K562 treated with DMSO at 1 percent for 24 hours (cell line): ENCODE measurements around the gene ZNF668. TPM values are rescaled to one million over a fixed set of nuclear protein-coding genes. Genes with fewer than 3 reads are reported as not detected.

ENCODE experiments used
- total RNA-seq: library from RNA; unstranded; fragments of 300-600 nt; gene quantifications from 2 replicates; pipeline ENCODE4 v1.2.3, GENCODE V29; 2022; ENCODE audit warnings: low read depth; ENCODE audit not compliant: insufficient read depth

The ZNF668 gene
- total RNA-seq: 20.7 and 21.1 TPM in 2 replicates

DNA sequence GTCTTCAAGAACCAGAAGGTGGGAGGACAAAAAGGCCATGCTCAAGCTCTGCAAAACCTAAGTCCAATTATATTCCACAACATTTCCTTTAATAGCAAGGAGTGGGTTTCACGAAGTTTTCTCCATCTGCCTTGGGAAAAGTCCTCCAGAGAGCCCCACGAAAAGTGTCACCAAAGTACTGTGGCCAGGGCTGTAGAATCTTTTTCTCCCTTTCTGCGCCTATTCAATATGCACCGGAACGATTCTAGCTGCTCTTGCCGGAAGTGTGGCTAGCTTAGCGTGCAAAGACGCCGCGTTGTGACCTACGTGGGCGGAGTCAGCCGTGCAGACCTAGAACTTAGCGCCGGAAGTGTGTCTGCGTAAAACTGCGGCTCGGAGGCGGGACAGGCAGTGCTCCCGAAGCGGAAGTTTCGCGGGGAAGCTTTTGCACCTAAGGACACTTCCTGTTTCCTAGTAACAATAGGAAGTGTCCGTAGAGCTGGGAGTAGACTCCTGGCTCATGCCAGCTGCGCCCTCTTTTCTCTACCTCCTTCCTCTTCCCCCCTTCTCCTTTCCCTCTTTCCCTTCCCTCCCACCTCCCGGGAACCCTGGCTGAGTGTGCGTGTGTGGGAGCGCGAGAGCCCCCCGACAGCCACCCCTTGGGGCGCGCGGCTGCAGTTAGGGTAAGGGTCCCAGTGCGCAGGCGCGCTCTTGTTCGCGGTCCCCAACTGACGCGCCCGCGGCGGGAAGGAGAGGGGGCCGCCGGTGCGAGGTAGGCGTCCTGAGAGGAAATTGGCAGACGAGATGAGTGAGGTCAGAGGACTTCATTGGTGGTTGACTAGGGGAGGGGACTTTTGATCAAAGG lies at the start of gene ZNF668, which contains the start of gene ZNF646:
Gene ZNF668, minus strand, starts transcription at position 271 of the 844 bp plus-strand sequence. CDS start 9,781 bp downstream, outside the sequence.
Gene ZNF646, plus strand, starts transcription at position 453 of the 844 bp plus-strand sequence. CDS start 1,903 bp downstream, outside the sequence.

DNA sequence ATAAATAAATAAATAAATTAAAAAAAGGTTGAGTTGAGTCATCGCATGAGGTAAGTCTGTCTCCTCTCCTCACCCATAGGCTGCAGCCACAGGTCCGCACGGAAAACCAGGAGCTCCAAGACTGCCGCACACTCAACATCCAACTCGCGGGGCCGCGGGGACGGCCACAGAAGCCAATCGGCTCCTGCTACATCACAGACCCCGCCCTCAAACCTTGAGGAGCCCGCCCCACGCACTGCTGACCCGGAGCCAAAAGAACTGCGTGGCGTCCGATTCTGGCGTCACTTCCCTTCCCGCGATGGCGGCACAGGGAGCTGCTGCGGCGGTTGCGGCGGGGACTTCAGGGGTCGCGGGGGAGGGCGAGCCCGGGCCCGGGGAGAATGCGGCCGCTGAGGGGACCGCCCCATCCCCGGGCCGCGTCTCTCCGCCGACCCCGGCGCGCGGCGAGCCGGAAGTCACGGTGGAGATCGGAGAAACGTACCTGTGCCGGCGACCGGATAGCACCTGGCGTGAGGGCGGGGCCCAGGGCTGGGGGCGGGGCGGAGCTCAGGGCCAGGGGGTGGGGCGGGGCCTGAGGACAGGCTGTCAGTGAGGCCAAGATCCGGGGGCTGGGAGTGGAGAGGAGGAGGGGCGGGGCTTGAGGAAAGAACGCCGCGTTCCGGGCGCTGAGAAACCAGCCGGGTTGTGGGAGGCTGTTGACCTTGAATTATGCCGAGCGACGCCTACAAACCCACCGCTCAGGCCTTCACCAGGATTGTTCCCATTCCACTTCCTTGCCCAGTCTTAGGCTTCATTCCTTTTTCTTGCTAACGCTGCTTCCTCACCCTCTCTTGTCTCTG lies 43.6 kb upstream of the ZNF668 start, which contains the start of gene KAT8:
Gene KAT8, plus strand, starts transcription at position 281 of the 839 bp plus-strand sequence. Its CDS starts 18 bp downstream, at position 299.

DNA sequence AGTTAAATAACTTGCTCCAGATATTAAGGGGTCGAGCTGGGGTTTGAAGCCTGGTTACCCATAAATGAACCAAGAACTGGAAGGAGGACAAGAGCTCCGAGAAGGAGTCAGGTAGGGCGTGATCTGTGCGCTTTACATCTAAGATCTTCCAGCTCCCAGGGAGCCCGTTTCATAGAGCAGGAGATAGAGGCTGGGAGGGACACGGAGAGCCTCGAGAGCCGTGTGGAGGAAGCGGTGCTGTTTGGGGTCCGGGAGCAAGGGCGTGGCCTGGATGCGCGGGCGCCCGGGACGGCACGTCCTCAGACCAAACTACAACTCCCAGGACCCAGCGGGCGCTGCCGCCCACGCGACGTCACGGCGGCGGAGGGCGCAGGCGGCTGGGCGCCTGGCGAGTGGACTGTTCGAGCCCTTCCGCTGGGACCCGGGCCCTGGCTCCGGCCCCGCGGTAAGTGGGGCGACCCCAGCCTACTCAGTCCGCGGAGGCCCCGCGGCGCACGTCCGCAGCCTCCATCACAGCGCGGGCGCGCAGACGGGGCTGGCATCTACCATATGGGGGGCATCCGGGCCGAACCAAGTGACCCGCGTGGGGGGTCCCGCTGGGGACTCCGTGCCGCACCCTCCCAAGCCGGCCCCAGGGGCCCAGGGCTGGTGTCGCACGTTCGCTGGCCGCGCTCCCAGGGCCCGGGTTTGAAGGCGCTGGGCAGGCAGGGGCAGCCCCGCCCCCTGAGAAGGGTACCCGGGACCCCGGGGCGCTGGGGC lies 34.2 kb upstream of the ZNF668 start, which contains the start of gene BCKDK:
Gene BCKDK, plus strand, starts transcription at position 352 of the 759 bp plus-strand sequence. CDS start 838 bp downstream, outside the sequence.

DNA sequence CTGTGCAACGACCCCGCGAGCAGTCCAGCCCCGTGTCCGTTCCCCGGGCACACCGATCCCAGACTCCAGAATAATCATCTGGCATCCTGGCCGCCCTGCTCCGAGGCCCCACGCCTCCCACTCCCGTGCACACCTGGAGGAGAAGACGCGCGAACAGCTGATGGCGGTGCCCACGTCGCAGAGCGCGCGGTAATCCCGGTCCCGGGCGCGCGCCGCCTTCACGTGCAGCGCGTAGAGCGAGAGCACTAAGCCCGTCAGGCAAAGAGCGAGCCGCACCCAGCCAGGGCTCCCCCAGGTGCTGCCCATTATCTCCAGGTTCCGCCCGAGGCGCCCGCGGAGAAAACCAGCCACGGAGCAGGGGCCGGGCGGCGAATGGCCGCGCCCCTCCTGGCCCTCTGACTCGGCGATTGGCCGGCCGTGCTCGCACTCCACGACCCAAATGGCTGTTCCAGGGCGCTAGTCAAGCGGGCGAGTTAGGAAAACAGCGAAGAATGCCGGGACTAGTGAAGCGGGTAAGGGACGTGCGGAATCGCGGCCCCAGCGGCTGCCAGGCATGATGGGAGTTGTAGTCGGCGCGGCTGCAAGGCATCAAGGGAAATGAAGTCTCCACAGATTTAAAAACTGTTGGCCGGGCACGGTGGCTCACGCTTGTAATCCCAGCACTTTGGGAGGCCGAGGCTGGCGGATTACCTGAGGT lies 20.5 kb upstream of the ZNF668 start, which contains the start of gene VKORC1:
Gene VKORC1, minus strand, starts transcription at position 374 of the 697 bp plus-strand sequence. Its CDS starts 68 bp downstream, at position 306.

DNA sequence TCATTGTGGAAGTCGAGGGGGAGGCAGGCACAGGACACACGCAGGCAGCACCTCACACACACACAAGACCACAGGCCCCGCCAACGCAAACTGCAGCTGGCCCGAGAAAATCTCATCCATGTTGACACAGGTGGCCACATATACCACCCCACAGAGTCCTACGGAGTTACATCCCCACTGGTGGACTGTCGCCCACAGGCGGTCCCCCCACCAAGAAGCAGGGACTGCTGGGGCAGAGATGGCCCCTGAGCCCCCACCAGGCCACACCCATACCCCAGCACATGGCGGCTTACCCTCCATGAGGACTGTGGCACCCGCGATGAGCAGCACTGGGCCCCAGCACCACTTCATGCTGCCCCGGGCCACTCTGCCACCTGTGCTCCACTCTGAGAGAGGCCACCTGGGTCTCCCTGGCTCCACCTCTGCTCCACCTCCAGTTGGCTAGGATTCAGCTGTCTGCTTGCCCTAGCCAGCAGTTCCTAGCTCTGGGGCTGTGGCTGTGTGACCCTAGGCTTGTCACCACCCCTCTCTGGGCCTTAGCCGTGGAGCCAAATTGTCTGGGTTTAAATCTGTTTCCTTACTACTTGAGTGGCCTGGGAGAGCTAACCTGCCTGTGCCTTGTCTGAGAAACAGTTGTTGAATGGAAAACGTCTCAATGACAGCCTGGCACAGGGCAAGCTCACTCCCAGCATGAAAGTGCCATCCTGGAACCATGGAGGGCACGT lies 14.6 kb upstream of the ZNF668 start, which contains the start of gene PRSS53:
Gene PRSS53, minus strand, starts transcription at position 485 of the 725 bp plus-strand sequence. Its CDS starts 134 bp downstream, at position 351.

DNA sequence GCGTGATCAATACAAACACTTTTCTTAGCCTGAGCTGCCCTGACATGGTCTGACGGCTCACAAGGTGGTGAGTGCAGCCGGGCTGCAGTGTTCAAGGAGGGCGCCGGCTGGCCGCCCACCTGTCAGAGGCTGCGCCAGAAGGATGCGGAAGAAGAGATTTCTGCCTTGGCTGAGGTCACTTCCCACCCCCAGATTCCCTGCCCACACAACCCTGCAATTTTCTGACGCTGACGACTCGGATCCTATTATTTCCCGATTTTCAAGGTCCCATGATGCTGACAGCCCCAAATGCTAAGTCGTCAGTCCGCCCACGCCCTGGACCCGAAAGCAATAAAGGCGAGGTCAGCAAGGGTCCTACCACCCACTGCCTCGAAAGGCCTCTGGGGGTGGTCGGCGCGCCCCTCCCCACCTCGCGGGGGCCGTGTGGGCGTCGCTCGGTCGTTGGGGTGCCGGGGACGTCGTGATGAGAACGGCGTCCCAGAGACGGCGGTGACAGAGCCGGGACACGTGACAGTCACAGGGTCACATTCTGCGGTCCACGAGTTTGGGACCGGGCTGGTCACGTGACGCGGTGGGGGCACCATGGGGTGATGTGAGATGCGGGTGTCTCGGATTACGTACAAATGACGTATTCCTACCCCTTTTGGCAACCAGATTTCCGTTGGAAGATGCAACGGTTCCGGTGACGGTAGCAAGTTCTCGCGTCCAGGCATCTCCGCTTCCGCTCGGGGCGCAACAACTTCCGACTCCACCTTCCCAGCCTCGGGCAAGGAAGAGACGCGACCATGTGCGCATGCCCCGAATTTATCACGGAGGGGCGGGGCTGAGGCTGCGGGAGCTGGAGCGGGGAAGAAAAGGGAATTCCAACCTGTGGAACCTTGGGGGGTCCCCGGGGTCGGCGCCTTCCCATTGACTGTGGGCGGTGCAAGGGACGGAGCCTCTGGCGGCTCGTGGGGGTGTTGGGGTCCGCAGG lies 41.0 kb downstream of the ZNF668 start, which contains the start of gene STX4:
Gene STX4, plus strand, starts transcription at position 823 of the 973 bp plus-strand sequence. CDS start 248 bp downstream, outside the sequence.

Other genes starting within 250 kb of the ZNF668 start
- 39.7 and 39.8 TPM in 2 replicates for gene BCL7C, start 180.2 kb downstream of the ZNF668 start, total RNA-seq
- 3.7 and 4.2 TPM in 2 replicates for gene CTF1, start 177.6 kb downstream of the ZNF668 start, total RNA-seq
- gene FBXL19, start 150.7 kb downstream of the ZNF668 start, total RNA-seq: 30.5 TPM in 2 replicates
- 86.5 and 97.3 TPM in 2 replicates for gene ORAI3, start 125.2 kb downstream of the ZNF668 start, total RNA-seq
- 21.2 and 22.6 TPM in 2 replicates for gene SETD1A, start 116.5 kb downstream of the ZNF668 start, total RNA-seq
- 41.6 and 42.7 TPM in 2 replicates for gene HSD3B7, start 89.0 kb downstream of the ZNF668 start, total RNA-seq
- gene STX1B, start 63.6 kb downstream of the ZNF668 start, total RNA-seq: 0.65 and 0.82 TPM in 2 replicates
- gene STX4, start 40.7 kb downstream of the ZNF668 start, total RNA-seq: 48.7 and 57.8 TPM in 2 replicates
- gene ZNF646, start 182 bp upstream of the ZNF668 start, total RNA-seq: 20.6 and 23.7 TPM in 2 replicates
- gene PRSS53, start 14.7 kb upstream of the ZNF668 start, total RNA-seq: 3.0 and 3.1 TPM in 2 replicates
- gene VKORC1, start 20.6 kb upstream of the ZNF668 start, total RNA-seq: 203 and 206 TPM in 2 replicates
- gene BCKDK, start 34.1 kb upstream of the ZNF668 start, total RNA-seq: 57.1 and 65.5 TPM in 2 replicates
- 76.8 and 93.8 TPM in 2 replicates for gene KAT8, start 43.4 kb upstream of the ZNF668 start, total RNA-seq
- gene PRSS8, start 61.5 kb upstream of the ZNF668 start, total RNA-seq: 56.3 and 61.3 TPM in 2 replicates
- gene PRSS36, start 75.8 kb upstream of the ZNF668 start, total RNA-seq: 0.45 TPM in 1 of 2 replicates, not detected in the other
- gene FUS, start 105.9 kb upstream of the ZNF668 start, total RNA-seq: 211 and 283 TPM in 2 replicates
- 91.6 and 93.5 TPM in 2 replicates for gene PYCARD, start 128.5 kb upstream of the ZNF668 start, total RNA-seq
- gene TRIM72, start 139.9 kb upstream of the ZNF668 start, total RNA-seq: 0.02 TPM in 1 of 2 replicates, not detected in the other
- not detected in 2 replicates for gene PYDC1, start 142.9 kb upstream of the ZNF668 start, total RNA-seq
- gene ITGAM, start 185.7 kb upstream of the ZNF668 start, total RNA-seq: 3.6 and 5.1 TPM in 2 replicates